ENCODE results near the gene CD300C.
"Not testable (repeated sequence)": the region's sequence is repeated elsewhere in the genome, so short reads cannot be mapped to it uniquely, and the experiment has no call there.

Gene CD300C

DNA sequence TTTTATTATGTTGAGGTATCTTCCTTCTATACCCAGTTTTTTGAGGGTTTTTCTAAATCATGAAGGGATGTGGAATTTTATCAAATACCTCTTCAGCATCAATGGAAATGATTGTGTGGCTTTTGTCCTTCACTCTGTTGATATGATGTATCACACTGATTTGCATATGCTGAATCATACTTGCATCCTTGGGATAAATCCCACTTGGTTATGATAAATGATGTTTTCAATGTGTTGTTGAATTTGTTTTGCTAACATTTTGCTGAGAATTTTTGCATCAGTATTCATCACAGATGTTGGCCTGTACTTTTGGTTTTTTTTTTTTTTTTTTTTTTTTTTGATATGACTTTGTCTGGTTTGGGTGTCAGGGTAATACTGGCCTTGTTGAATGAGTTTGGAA is 37.8 kb downstream of the CD300C start:
- Histone ChIP-seq H3K4me1 (ENCODE audit: control insufficient read depth, insufficient read depth, low read length) (no peaks in the 10 kb centered on the region), H3K36me3 (ENCODE audit: control insufficient read depth, insufficient read depth, low read length) (no peaks in the 10 kb centered on the region), H3K9me3 (ENCODE audit: control insufficient read depth, insufficient read depth, low read depth, low read length) (no peaks in the 10 kb centered on the region), H3K27me3 (ENCODE audit: control insufficient read depth, insufficient read depth, low read length) (no peaks in the 10 kb centered on the region), H3K9ac (ENCODE audit: low read length) (no peak overlapping the region), H3K4me3 (ENCODE audit: low read depth, low read length) (no peak overlapping the region), H3K27ac (ENCODE audit: low read depth, low read length) (no peak overlapping the region)

DNA sequence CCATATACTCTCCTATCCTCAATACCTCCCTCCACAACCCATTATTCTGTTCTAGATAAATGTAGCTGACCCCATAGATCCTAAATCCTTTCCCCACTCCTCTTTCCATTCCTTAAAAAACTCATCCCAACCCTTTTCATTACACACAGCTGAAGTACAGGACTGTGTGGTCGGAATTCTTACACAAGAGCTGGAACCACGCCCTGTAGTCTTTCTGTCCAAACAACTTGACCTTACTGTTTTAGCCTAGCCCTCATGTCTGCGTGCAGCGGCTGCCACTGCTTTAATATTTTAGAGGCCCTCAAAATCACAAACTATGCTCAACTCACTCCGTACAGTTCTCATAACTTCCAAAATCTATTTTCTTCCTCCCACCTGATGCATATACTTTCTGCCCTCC is 42.0 kb downstream of the CD300C start:
- not testable (repeated sequence) for H3K4me3 ChIP-seq (ENCODE audit: low read depth, low read length); H3K4me1 ChIP-seq (ENCODE audit: control insufficient read depth, insufficient read depth, low read length); H3K27me3 ChIP-seq (ENCODE audit: control insufficient read depth, insufficient read depth, low read length); H3K9me3 ChIP-seq (ENCODE audit: control insufficient read depth, insufficient read depth, low read depth, low read length); H3K27ac ChIP-seq (ENCODE audit: low read depth, low read length); H3K36me3 ChIP-seq (ENCODE audit: control insufficient read depth, insufficient read depth, low read length); H3K9ac ChIP-seq (ENCODE audit: low read length)

DNA sequence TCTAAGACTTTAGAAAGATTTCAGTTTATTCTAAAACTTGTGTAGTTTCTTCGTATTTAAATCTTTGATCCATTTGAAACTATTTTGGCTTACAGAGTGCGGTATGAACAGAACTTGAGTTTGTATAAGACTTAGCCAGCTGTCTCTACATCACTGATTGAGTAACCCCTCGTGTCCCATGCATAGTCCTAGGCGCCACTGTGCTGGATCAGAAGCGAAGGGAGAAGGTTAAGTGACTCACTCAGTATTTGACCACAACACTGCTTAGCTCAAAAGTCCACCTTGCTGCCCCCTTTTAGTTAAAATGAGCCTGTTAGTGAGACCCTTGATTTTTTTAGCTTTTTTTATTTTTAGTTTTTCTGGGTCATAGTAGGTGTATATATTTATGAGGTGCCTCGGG is 43.1 kb downstream of the CD300C start:
- Histone ChIP-seq H3K9ac (ENCODE audit: low read length) (no peak overlapping the region), H3K27me3 (ENCODE audit: control insufficient read depth, insufficient read depth, low read length) (no peaks in the 10 kb centered on the region; the same call in 1 of the 2 replicates), H3K9me3 (ENCODE audit: control insufficient read depth, insufficient read depth, low read depth, low read length) (no peaks in the 10 kb centered on the region), H3K27ac (ENCODE audit: low read depth, low read length) (no peak overlapping the region), H3K4me1 (ENCODE audit: control insufficient read depth, insufficient read depth, low read length) (no peaks in the 10 kb centered on the region), H3K36me3 (ENCODE audit: control insufficient read depth, insufficient read depth, low read length) (no peaks in the 10 kb centered on the region), H3K4me3 (ENCODE audit: low read depth, low read length) (no peak overlapping the region)

DNA sequence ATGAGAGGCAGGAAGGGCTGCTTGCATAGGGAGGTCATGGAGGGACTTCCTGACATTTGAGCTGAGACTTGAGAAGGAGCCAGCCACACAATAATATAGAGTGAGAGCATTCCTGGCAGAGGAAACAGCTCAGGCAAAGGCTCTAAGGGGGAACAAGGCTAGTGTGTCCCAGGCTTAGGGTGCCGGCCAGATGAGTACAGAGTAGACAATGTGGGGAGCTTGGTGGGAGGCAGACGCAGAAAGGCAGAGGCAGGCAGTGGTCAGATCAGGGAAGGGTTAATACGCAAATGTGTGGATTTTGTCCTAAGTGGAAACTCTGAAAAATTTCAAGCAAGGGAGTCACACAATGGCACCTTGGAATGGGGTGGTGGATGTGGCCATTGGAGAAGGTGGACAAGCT is 45.9 kb downstream of the CD300C start:
- Histone ChIP-seq H3K4me3 (ENCODE audit: low read depth, low read length) (no peak overlapping the region), H3K4me1 (ENCODE audit: control insufficient read depth, insufficient read depth, low read length) (no peaks in the 10 kb centered on the region), H3K36me3 (ENCODE audit: control insufficient read depth, insufficient read depth, low read length) (no peaks in the 10 kb centered on the region), H3K27ac (ENCODE audit: low read depth, low read length) (no peak overlapping the region), H3K9me3 (ENCODE audit: control insufficient read depth, insufficient read depth, low read depth, low read length) (no peaks in the 10 kb centered on the region), H3K27me3 (ENCODE audit: control insufficient read depth, insufficient read depth, low read length) (no peaks in the 10 kb centered on the region; the same call in 1 of the 2 replicates), H3K9ac (ENCODE audit: low read length) (no peak overlapping the region)

DNA sequence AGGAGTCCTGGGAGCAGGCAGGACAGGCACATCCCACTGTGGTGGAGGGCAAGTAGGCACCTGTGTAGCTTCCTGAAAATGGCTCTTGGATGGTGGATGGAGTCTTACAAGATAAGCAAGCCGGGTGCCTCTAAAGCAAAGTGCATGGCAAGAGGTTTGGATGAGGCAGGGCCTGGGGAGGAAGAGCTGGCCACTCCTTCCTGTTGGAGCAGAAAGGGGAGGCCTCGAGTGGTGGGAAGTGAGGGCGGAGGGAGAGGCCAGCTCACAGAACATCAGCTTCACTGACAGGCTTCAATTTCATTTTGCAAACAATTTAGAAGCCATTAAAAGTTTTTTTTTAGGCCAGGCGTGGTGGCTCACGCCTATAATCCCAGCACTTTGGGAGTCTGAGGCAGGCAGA is 48.4 kb downstream of the CD300C start:
- H3K36me3 ChIP-seq (ENCODE audit: control insufficient read depth, insufficient read depth, low read length): no peaks in the 10 kb centered on the region
- H3K9ac ChIP-seq (ENCODE audit: low read length): no peak overlapping the region
- no peaks in the 10 kb centered on the region for H3K4me1 ChIP-seq (ENCODE audit: control insufficient read depth, insufficient read depth, low read length)
- no peak overlapping the region for H3K27ac ChIP-seq (ENCODE audit: low read depth, low read length)
- H3K4me3 ChIP-seq (ENCODE audit: low read depth, low read length): no peak overlapping the region
- H3K27me3 ChIP-seq (ENCODE audit: control insufficient read depth, insufficient read depth, low read length): no peaks in the 10 kb centered on the region
- no peaks in the 10 kb centered on the region for H3K9me3 ChIP-seq (ENCODE audit: control insufficient read depth, insufficient read depth, low read depth, low read length)

DNA sequence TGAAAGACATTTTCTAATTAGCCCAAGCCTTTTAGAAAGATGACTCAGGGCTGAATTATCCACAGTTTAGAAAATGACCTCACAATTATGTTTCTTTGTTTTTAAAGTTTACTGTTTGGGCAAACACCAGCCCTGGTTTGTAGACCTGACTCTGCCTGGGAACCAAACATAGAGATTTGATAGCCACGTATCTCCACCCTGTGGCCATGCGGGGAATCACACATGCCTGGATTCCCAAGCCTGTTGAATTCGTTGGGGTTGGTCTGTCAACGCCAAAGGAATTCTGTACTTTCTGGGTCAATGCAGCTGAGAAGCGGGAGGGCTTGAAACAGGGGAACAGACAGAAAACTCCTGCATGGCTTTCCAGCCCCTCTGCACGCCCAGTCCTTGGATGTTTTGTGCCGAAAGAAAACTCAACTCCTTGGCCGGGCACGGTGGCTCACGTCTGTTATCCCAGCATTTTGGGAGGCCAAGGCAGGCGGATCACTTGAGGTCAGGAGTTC is 52.5 kb downstream of the CD300C start:
- Histone ChIP-seq H3K27me3 (ENCODE audit: control insufficient read depth, insufficient read depth, low read length) (no peaks in the 10 kb centered on the region), H3K9me3 (ENCODE audit: control insufficient read depth, insufficient read depth, low read depth, low read length) (no peaks in the 10 kb centered on the region), H3K36me3 (ENCODE audit: control insufficient read depth, insufficient read depth, low read length) (no peaks in the 10 kb centered on the region), H3K9ac (ENCODE audit: low read length) (no peak overlapping the region), H3K4me1 (ENCODE audit: control insufficient read depth, insufficient read depth, low read length) (no peaks in the 10 kb centered on the region), H3K27ac (ENCODE audit: low read depth, low read length) (no peak overlapping the region), H3K4me3 (ENCODE audit: low read depth, low read length) (no peak overlapping the region)

DNA sequence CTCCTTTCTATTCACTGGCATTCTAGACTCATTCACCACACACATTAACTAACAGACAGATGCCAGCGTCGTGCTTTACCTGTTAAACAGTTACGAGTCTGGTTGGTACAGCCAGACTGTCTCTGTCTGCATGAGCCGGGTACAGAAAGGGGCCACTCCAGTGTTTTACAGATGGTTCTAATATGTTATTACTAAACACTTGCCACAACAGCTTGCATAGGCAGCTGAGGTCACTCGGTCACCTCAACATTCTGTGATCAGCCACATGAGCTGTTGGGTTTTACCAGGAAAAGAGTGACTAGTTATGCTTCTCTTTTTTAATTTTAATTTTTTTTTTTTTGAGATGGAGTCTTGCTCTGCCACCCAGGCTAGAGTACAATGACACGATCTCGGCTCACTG is 54.3 kb downstream of the CD300C start:
- no peaks in the 10 kb centered on the region for H3K4me1 ChIP-seq (ENCODE audit: control insufficient read depth, insufficient read depth, low read length)
- no peaks in the 10 kb centered on the region for H3K27me3 ChIP-seq (ENCODE audit: control insufficient read depth, insufficient read depth, low read length)
- no peaks in the 10 kb centered on the region for H3K36me3 ChIP-seq (ENCODE audit: control insufficient read depth, insufficient read depth, low read length)
- H3K27ac ChIP-seq (ENCODE audit: low read depth, low read length): no peak overlapping the region
- peaks cover 3% of the 10 kb centered on the region; the same call in 1 of the 2 replicates for H3K9me3 ChIP-seq (ENCODE audit: control insufficient read depth, insufficient read depth, low read depth, low read length)
- no peak overlapping the region for H3K4me3 ChIP-seq (ENCODE audit: low read depth, low read length)
- H3K9ac ChIP-seq (ENCODE audit: low read length): no peak overlapping the region
